ENCODE measurements around the gene RIPPLY3. TPM values are rescaled to one million over a fixed set of nuclear protein-coding genes. Genes with fewer than 3 reads are reported as not detected.

RIPPLY3 gene
- total RNA-seq, 1 experiment from 2014 or later, result not detected

DNA sequence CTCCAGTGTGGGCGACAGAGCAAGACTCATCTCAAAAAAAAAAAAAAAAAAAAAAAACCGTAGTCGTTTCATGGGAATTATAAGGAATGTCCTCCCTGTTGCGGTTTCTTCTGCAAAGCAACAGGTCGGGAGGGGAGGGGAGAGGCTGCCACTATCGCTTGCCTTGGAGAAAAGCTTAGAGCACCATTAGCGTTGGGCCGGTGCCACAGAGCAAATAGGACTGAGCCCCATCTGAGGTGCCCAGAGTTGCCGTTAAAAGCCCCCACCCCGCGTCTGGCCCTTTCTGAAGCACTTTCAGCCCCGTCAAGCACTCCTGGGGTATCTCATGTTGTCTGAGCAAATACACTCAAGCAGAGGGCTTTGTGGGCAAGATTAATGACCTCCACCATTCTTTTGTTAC lies 2.2 kb downstream of the RIPPLY3 start:
- peak overlapping the region; percentile 99 for H2AFZ ChIP-seq (ENCODE audit: low read depth, low read length, poor library complexity, severe bottlenecking)
- H3K9me2 ChIP-seq (ENCODE audit: insufficient read depth), result no peaks in the 10 kb centered on the region
- H3K4me2 ChIP-seq (ENCODE audit: low read length), result no peak overlapping the region
- no peaks in the 10 kb centered on the region for H3K9me3 ChIP-seq (ENCODE audit: control insufficient read depth in 1 of 2, insufficient read depth in 1 of 2, low read depth in 1 of 2, low read length in 2 of 2)
- H3K4me1 ChIP-seq (ENCODE audit: control insufficient read depth in 1 of 2, insufficient read depth in 2 of 2, low read length in 2 of 2), result peaks cover 4 to 12% of the 10 kb centered on the region in 2 experiments; a peak in 3 of 4 replicates
- no peaks in the 10 kb centered on the region for H3K27me3 ChIP-seq (ENCODE audit: insufficient read depth, low read length)
- CTCF ChIA-PET, result interaction anchor here (1.4 kb wide), 1 partner anchor 32 kb away, joined by 3 read pairs; no protein-coding TSS in a partner anchor
- DNase-seq (ENCODE audit: low read depth, low spot score), result no peak
- H3K36me3 ChIP-seq (ENCODE audit: control insufficient read depth in 1 of 2, insufficient read depth in 2 of 2, low read length in 2 of 2), result no peaks in the 10 kb centered on the region
- intact Hi-C loops (cut with micrococcal nuclease), result no loop called here
- no peak overlapping the region for H3K4me3 ChIP-seq (replicated peaks in 1 of 2; ENCODE audit: low read depth in 1 of 2, low read length in 2 of 2)
- no peak overlapping the region for H3K9ac ChIP-seq (ENCODE audit: low read length)
- BruUV-seq (replicated peaks), result no TSS peak
- no peaks in the 10 kb centered on the region for H3K79me2 ChIP-seq (ENCODE audit: insufficient read depth, low read length)
- RAD21 ChIA-PET (ENCODE audit: low non-redundant PET in 1 of 2, low total read pairs in 2 of 2, uncharacterized antibody in 2 of 2, unreplicated experiment in 2 of 2), result no interaction called here
- TF ChIP-seq SIN3A (IDR thresholded peaks at IDR 0.05; ENCODE audit: low read depth), result no peak
- TF ChIP-seq, protein P1, sequence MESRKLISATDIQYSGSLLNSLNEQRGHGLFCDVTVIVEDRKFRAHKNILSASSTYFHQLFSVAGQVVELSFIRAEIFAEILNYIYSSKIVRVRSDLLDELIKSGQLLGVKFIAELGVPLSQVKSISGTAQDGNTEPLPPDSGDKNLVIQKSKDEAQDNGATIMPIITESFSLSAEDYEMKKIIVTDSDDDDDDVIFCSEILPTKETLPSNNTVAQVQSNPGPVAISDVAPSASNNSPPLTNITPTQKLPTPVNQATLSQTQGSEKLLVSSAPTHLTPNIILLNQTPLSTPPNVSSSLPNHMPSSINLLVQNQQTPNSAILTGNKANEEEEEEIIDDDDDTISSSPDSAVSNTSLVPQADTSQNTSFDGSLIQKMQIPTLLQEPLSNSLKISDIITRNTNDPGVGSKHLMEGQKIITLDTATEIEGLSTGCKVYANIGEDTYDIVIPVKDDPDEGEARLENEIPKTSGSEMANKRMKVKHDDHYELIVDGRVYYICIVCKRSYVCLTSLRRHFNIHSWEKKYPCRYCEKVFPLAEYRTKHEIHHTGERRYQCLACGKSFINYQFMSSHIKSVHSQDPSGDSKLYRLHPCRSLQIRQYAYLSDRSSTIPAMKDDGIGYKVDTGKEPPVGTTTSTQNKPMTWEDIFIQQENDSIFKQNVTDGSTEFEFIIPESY (IDR thresholded peaks at IDR 0.05; ENCODE audit: extremely low read depth, insufficient replicate concordance, low read length), result no peak
- TF ChIP-seq, protein P2, sequence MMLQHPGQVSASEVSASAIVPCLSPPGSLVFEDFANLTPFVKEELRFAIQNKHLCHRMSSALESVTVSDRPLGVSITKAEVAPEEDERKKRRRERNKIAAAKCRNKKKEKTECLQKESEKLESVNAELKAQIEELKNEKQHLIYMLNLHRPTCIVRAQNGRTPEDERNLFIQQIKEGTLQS (IDR thresholded peaks at IDR 0.05), result no peak
- TF ChIP-seq POLR2A (IDR thresholded peaks at IDR 0.05; ENCODE audit: borderline replicate concordance, extremely low read depth, insufficient read depth, insufficient read length), result no peak
- H4K20me1 ChIP-seq (ENCODE audit: insufficient read depth), result no peaks in the 10 kb centered on the region
- POLR2A ChIA-PET, result no interaction called here
- no peak overlapping the region for H3K27ac ChIP-seq (ENCODE audit: low read depth, low read length)
- no peak for ATAC-seq

DNA sequence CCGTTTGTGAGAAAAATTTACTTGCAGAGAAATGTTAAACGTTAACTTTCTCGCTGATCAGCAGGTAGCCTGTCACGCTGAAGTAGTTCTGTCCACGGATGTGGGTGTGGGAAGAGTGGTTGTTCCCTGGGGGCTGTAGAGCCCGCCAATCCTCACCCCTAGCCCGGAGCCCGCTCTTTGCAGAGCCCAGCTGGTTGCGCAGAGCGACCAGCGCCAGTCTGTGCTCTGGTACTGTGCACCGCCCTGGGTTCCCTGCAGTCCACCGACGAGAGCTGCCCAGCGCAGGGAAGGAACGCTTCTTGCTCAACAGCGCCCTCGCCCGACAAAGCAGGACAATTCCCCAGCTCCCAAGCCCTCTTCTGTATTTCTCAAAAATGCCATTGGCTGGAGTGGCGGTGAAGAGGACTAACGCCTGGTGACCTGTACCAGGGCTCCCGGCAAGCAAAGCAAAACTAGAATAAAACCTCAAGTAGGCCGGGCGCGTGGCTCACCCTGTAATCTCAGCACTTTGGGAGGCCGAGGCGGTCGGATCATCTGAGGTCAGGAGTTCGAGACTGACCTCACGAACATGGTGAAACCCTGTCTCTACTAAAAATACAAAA lies 3.3 kb downstream of the RIPPLY3 start:
- H3K79me2 ChIP-seq (ENCODE audit: insufficient read depth, low read length), result no peaks in the 10 kb centered on the region
- intact Hi-C loops (cut with micrococcal nuclease), result no loop called here
- ATAC-seq (peak; percentile 99), DNase-seq (ENCODE audit: low read depth, low spot score) (peak; percentile 81)
- no TSS peak for BruUV-seq (replicated peaks)
- no peak overlapping the region for H3K27ac ChIP-seq (ENCODE audit: low read depth, low read length)
- no peaks in the 10 kb centered on the region for H3K36me3 ChIP-seq (ENCODE audit: control insufficient read depth in 1 of 2, insufficient read depth in 2 of 2, low read length in 2 of 2)
- no peaks in the 10 kb centered on the region for H4K20me1 ChIP-seq (ENCODE audit: insufficient read depth)
- peak overlapping the region; percentile 59 for H3K9ac ChIP-seq (ENCODE audit: low read length)
- CTCF ChIA-PET, result interaction anchor here (0.7 to 2.5 kb wide), 16 partner anchors 9 to 82 kb away, joined by 3 to 31 read pairs (median 5); partner anchors contain the start of gene HLCS
- H3K27me3 ChIP-seq (ENCODE audit: insufficient read depth, low read length), result no peaks in the 10 kb centered on the region
- POLR2A ChIA-PET, result interaction anchor here (0.6 to 1.4 kb wide), 3 partner anchors 9 to 42 kb away, joined by 3 to 10 read pairs (median 4); no protein-coding TSS in a partner anchor
- no peaks in the 10 kb centered on the region for H3K9me2 ChIP-seq (ENCODE audit: insufficient read depth)
- H2AFZ ChIP-seq (ENCODE audit: low read depth, low read length, poor library complexity, severe bottlenecking), result peak overlapping the region; percentile 99
- RAD21 ChIA-PET (ENCODE audit: low non-redundant PET in 1 of 2, low total read pairs in 2 of 2, uncharacterized antibody in 2 of 2, unreplicated experiment in 2 of 2), result interaction anchor here (0.6 to 1.4 kb wide), 5 partner anchors 20 to 306 kb away, joined by 3 to 4 read pairs (median 3); no protein-coding TSS in a partner anchor
- peak overlapping the region; percentile 93 for H3K4me2 ChIP-seq (ENCODE audit: low read length)
- no peaks in the 10 kb centered on the region for H3K9me3 ChIP-seq (ENCODE audit: control insufficient read depth in 1 of 2, insufficient read depth in 1 of 2, low read depth in 1 of 2, low read length in 2 of 2)
- peak overlapping the region; percentile 38 to 63 for H3K4me3 ChIP-seq (replicated peaks in 1 of 2; ENCODE audit: low read depth in 1 of 2, low read length in 2 of 2)
- H3K4me1 ChIP-seq (ENCODE audit: control insufficient read depth in 1 of 2, insufficient read depth in 2 of 2, low read length in 2 of 2), result peaks cover 4 to 12% of the 10 kb centered on the region in 2 experiments; a peak in 3 of 4 replicates
- TF ChIP-seq CBX3 (IDR thresholded peaks at IDR 0.05; ENCODE audit: low read depth), result peak; percentile 44; the same call in 1 of the 2 replicates
- TF ChIP-seq SIN3A (IDR thresholded peaks at IDR 0.05; ENCODE audit: low read depth), result no peak
- peak; percentile 83 to 87 (median 85) for TF ChIP-seq CTCF (IDR thresholded peaks at IDR 0.05 in 2 of 3, conservative IDR thresholded peaks at IDR 0.05 in 1 of 3; ENCODE audit: borderline replicate concordance in 1 of 3, insufficient read depth in 1 of 3, low read depth in 2 of 3, low read length in 2 of 3)
- TF ChIP-seq POLR2AphosphoS5 (IDR thresholded peaks at IDR 0.05; ENCODE audit: low read depth, low read length), result no peak; the same call in 1 of the 2 replicates
- TF ChIP-seq FOSL1 (IDR thresholded peaks at IDR 0.05; ENCODE audit: low read depth), result no peak
- TF ChIP-seq, protein P1 (IDR thresholded peaks at IDR 0.05; ENCODE audit: extremely low read depth, insufficient replicate concordance, low read length), result no peak
- no peak for TF ChIP-seq JUND (IDR thresholded peaks at IDR 0.05)
- TF ChIP-seq CEBPB (IDR thresholded peaks at IDR 0.05; ENCODE audit: low read depth), result no peak
- TF ChIP-seq YY1 (IDR thresholded peaks at IDR 0.05; ENCODE audit: extremely low read depth, insufficient replicate concordance, low read depth, low read length), result peak; percentile 10
- TF ChIP-seq RAD21 (IDR thresholded peaks at IDR 0.05; ENCODE audit: low read depth), result peak; percentile 68

All from HCT116 (cell line).